GM23338 (cell line): ENCODE data around the gene CNPY4. TPM values are rescaled to one million over a fixed set of nuclear protein-coding genes. Genes with fewer than 3 reads are reported as not detected.

Experiments used
- ATAC-seq: fragments of 200-7000 bp; cut with Tn5 transposase; 3 replicates; pipeline ENCODE4 v1.9.1; 2020
- DNase-seq: peaks from one replicate; pipeline ENCODE4 v3.0.0-alpha.2; 2015; ENCODE audit warnings: low spot score
- H2AFZ ChIP-seq: fragments of 200-600 bp; sonication (generic); 2 replicates; pipeline ENCODE4 v1.8.0; 2016; ENCODE audit warnings: antibody characterized with exemption, mild to moderate bottlenecking, moderate library complexity
- H3F3A ChIP-seq: fragments of 200-600 bp; sonication (generic); replicated peaks from 2 replicates; pipeline ENCODE4 v1.8.0; 2017; ENCODE audit warnings: antibody characterized with exemption, mixed run types, low read depth
- H3K27ac ChIP-seq: fragments of 200-600 bp; sonication (generic); 2 replicates; pipeline ENCODE4 v1.6.1; 2016; ENCODE audit warnings: low read depth
- H3K27me3 ChIP-seq: fragments of 200-600 bp; sonication (generic); 2 replicates; pipeline ENCODE4 v1.8.0; 2016; ENCODE audit warnings: mild to moderate bottlenecking, mixed run types, moderate library complexity; ENCODE audit not compliant: insufficient read depth
- H3K36me3 ChIP-seq: fragments of 200-600 bp; sonication (generic); 2 replicates; pipeline ENCODE4 v1.8.0; 2016; ENCODE audit warnings: mild to moderate bottlenecking; ENCODE audit not compliant: insufficient read depth
- H3K4me1 ChIP-seq: fragments of 200-600 bp; sonication (generic); 2 replicates; pipeline ENCODE4 v1.8.0; 2016; ENCODE audit warnings: mild to moderate bottlenecking, moderate library complexity; ENCODE audit not compliant: insufficient read depth
- H3K4me2 ChIP-seq: fragments of 200-600 bp; sonication (generic); 2 replicates; pipeline ENCODE4 v1.7.1; 2017; ENCODE audit warnings: mixed run types
- H3K4me3 ChIP-seq: fragments of 200-600 bp; sonication (generic); 2 replicates; pipeline ENCODE4 v1.6.1; 2016; ENCODE audit warnings: mixed run types
- H3K79me2 ChIP-seq: fragments of 200-600 bp; sonication (generic); replicated peaks from 2 replicates; pipeline ENCODE4 v1.8.0; 2017; ENCODE audit warnings: mild to moderate bottlenecking; ENCODE audit not compliant: insufficient read depth
- H3K9me2 ChIP-seq: fragments of 200-600 bp; sonication (generic); 2 replicates; pipeline ENCODE4 v1.8.0; 2017; ENCODE audit not compliant: insufficient read depth
- H4K20me1 ChIP-seq: fragments of 200-600 bp; sonication (generic); replicated peaks from 2 replicates; pipeline ENCODE4 v1.8.0; 2017; ENCODE audit warnings: mild to moderate bottlenecking; ENCODE audit not compliant: insufficient read depth
- H3K27ac Mint-ChIP-seq: 2 replicates; pipeline ENCODE4 v1.8.0; 2020; ENCODE audit warnings: inconsistent platforms, mild to moderate bottlenecking, moderate library complexity, mixed read lengths
- H3K27me3 Mint-ChIP-seq: 3 replicates; pipeline ENCODE4 v1.8.0; 2022; ENCODE audit warnings: low read depth, mild to moderate bottlenecking, moderate library complexity, mixed read lengths, inconsistent platforms; ENCODE audit not compliant: insufficient read depth, poor library complexity
- H3K36me3 Mint-ChIP-seq: 3 replicates; pipeline ENCODE4 v1.8.0; 2021; ENCODE audit warnings: low read depth, mild to moderate bottlenecking, inconsistent platforms, moderate library complexity, mixed read lengths
- H3K4me1 Mint-ChIP-seq: 3 replicates; pipeline ENCODE4 v1.8.0; 2020; ENCODE audit warnings: mild to moderate bottlenecking, inconsistent platforms, mixed read lengths
- H3K4me3 Mint-ChIP-seq: 3 replicates; pipeline ENCODE4 v1.8.0; 2021; ENCODE audit warnings: moderate library complexity, mild to moderate bottlenecking, inconsistent platforms, mixed read lengths
- H3K9me3 Mint-ChIP-seq: 3 replicates; pipeline ENCODE4 v1.8.0; 2020; ENCODE audit warnings: moderate library complexity, mild to moderate bottlenecking, inconsistent platforms, mixed read lengths
- CREB1 ChIP-seq: fragments of 250-450 bp; sonication (Bioruptor Pico); IDR thresholded peaks from 2 replicates; pipeline ENCODE4 v1.5.0; 2020; ENCODE audit warnings: low read depth, mild to moderate bottlenecking, moderate library complexity
- CTCF ChIP-seq, 2 experiments: fragments of 200-600 bp in 1 of 2; sonication (generic) in 1 of 2; conservative IDR thresholded peaks; 2 replicates each; pipeline versions ENCODE4 v1.5.1 to v1.6.1; 2016 to 2017; ENCODE audit warnings: antibody characterized with exemption in 2 of 2, low read depth in 2 of 2, mild to moderate bottlenecking in 2 of 2, moderate library complexity in 1 of 2
- ZNF331 ChIP-seq: fragments of 250-450 bp; sonication (Bioruptor Pico); IDR thresholded peaks from 2 replicates; pipeline ENCODE4 v1.5.0; 2020; ENCODE audit warnings: low read depth, mild to moderate bottlenecking, moderate library complexity
- ZNF462 ChIP-seq: fragments of 250-450 bp; sonication (Bioruptor Pico); IDR thresholded peaks from 2 replicates; pipeline ENCODE4 v1.5.0; 2020; ENCODE audit warnings: mild to moderate bottlenecking, moderate library complexity
- polyA plus RNA-seq: library from polyadenylated mRNA; unstranded; fragments of >200 nt; fragmentation: Nextera tagmentation; extraction: Ambion mirVana; gene quantifications from 2 replicates; pipeline ENCODE4 v1.2.1, GENCODE V29; 2016
- total RNA-seq: library from RNA; depleted of rRNA; stranded (reverse); fragments of >200 nt; shearing (Covaris generic); gene quantifications from 2 replicates; pipeline ENCODE4 v1.2.3, GENCODE V29; 2014

The CNPY4 gene
- total and polyA plus RNA-seq, 2 experiments from 2014 or later, result 10.7 to 12.0 TPM

- no peaks in the 10 kb centered on the region for H3K9me2 ChIP-seq
- peak overlapping the region; percentile 95 for H3K4me3 Mint-ChIP-seq
- TF ChIP-seq CTCF (conservative IDR thresholded peaks at IDR 0.05; ENCODE audit: low read depth in 2 of 2), result no peak
- no peak for TF ChIP-seq ZNF331 (CRISPR knock-in tag)
- no peak for TF ChIP-seq CREB1 (CRISPR knock-in tag)
- TF ChIP-seq ZNF462 (CRISPR knock-in tag), result no peak
These were observed 28.8 kb downstream of the CNPY4 start for GRCh38 chr7:100148225-100148558.

More at GRCh38 chr7:100148225-100148558, 28.8 kb downstream of the CNPY4 start:
- H3K4me1 Mint-ChIP-seq, result peaks cover 25% of the 10 kb centered on the region
- Histone ChIP-seq H3K4me2 (peak overlapping the region; percentile 70), H3K4me3 (peak overlapping the region; percentile 39), H3K79me2 (peaks cover 29% of the 10 kb centered on the region), H2AFZ (peak overlapping the region; percentile 20), H3K36me3 (no peaks in the 10 kb centered on the region), H3K27me3 (no peaks in the 10 kb centered on the region), H3K4me1 (peaks cover 22% of the 10 kb centered on the region), H4K20me1 (peaks cover 10% of the 10 kb centered on the region), H3K27ac (no peak overlapping the region), H3F3A (peaks cover 18% of the 10 kb centered on the region)
- H3K36me3 Mint-ChIP-seq, result peaks cover 24% of the 10 kb centered on the region
- ATAC-seq, result no peak; the same call in 2 of the 3 replicates
- no peak for DNase-seq
- H3K27me3 Mint-ChIP-seq, result peaks cover 13% of the 10 kb centered on the region
- peaks cover 4% of the 10 kb centered on the region; the same call in 1 of the 3 replicates for H3K9me3 Mint-ChIP-seq
- peak overlapping the region; percentile 90 for H3K27ac Mint-ChIP-seq
